Caki2 (cell line): Measurements from ENCODE around the gene IFIT5. TPM values are rescaled to one million over a fixed set of nuclear protein-coding genes. Genes with fewer than 3 reads are reported as not detected.

Source experiments
- DNase-seq: peaks from one replicate; pipeline ENCODE4 v3.0.0-alpha.2; 2015; ENCODE audit warnings: low read depth
- in situ Hi-C: cut with HindIII; loops from 2 replicates; pipeline ENCODE4 v1.10.0; 2016; ENCODE audit warnings: low sequenced_read_pairs, low pct_unique_long_range_greater_than_20kb, mixed read lengths
- total RNA-seq: library from RNA; depleted of rRNA; stranded (reverse); fragments of >200 nt; shearing (Covaris generic); gene quantifications from 2 replicates; pipeline ENCODE4 v1.2.3, GENCODE V29; 2014; ENCODE audit warnings: low replicate concordance; rRNA removed

Gene IFIT5, protein sequence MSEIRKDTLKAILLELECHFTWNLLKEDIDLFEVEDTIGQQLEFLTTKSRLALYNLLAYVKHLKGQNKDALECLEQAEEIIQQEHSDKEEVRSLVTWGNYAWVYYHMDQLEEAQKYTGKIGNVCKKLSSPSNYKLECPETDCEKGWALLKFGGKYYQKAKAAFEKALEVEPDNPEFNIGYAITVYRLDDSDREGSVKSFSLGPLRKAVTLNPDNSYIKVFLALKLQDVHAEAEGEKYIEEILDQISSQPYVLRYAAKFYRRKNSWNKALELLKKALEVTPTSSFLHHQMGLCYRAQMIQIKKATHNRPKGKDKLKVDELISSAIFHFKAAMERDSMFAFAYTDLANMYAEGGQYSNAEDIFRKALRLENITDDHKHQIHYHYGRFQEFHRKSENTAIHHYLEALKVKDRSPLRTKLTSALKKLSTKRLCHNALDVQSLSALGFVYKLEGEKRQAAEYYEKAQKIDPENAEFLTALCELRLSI
- 7.2 and 16.0 TPM in 2 replicates for total RNA-seq

- DNase-seq = peak; percentile 85
- in situ Hi-C loops = no loop called here
These were observed at the start of gene IFIT5 for GRCh38 chr10:89414146-89414878. TSS of gene IFIT5 (plus strand) at chr10:89414568. CDS start at chr10:89414799, 231 bp downstream.

DNA sequence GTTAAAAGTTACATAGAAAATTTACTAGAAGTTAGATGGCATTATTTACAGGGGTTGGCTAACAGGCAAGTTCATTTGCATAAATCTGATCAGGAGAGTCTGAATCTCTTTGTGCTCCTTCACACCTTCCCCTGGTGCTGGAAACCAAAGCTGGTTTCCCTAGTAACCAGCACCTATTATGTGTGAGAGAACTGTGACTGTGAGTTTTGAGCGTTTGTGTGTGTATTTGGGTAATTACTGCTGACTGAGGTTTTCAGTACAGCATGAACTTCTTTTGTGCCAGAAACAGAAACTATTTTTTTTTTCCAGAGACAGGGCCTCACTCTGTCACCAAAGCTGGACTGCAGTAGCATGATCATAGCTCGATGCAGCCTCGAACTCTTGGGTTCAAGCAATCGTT, 46.8 kb upstream of the IFIT5 start:
- in situ Hi-C loops = no loop called here
- DNase-seq = no peak

DNA sequence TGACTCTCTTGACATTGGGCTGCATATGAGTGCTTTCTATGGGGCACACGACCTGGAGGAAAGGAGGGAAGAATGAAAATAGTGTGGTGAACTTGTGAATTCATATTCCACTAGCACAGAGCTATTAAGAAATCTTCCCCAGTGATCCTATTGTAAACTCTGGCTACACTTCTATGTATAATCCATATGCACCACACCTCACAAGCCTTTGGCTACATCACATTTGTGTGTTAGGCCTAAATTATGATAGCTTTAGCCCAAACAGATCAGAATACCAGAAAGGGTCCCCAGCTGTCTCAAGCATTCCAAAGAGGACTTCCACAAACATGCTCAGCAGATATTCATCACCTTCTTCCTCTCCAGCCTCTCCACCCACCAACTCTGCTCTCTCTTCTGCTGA, 46.2 kb upstream of the IFIT5 start:
- in situ Hi-C loops = no loop called here
- no peak for DNase-seq

GRCh38 chr10:89369156-89370105, 44.9 kb upstream of the IFIT5 start:
- in situ Hi-C loops = no loop called here

DNA sequence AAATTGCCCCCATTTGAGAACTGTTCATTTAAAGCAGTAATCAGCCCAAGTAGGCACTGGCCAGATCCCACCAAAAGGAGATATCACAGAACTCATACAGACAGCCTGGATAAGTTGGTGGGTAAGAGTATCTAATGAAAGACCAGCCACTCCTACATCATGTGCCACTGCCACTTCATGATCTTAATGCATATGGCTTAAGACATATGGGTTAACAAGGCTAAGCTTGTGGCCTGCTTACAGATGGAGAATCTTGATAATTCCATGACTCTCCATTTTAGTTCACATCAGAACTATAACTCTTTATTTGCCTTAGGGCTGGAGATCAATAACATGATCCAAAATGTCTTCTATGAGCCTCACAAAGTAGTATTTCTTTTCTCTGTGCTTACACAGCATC, 43.3 kb upstream of the IFIT5 start:
- DNase-seq = no peak
- in situ Hi-C loops = no loop called here

More at GRCh38 chr10:89369156-89370105, 44.9 kb upstream of the IFIT5 start:
- DNase-seq = peak; percentile 23

- no peak for DNase-seq
- in situ Hi-C loops = no loop called here
These were observed 42.4 kb upstream of the IFIT5 start for GRCh38 chr10:89371987-89372386.

GRCh38 chr10:89373916-89374711, 40.3 kb upstream of the IFIT5 start:
- in situ Hi-C loops = no loop called here
- peak; percentile 92 for DNase-seq

- no peak for DNase-seq
- in situ Hi-C loops = no loop called here
These were observed 39.6 kb upstream of the IFIT5 start for GRCh38 chr10:89374713-89375141.

GRCh38 chr10:89377705-89378637, 36.4 kb upstream of the IFIT5 start, which contains the start of gene IFIT1B:
TSS of gene IFIT1B (plus strand) at chr10:89378056. CDS start at chr10:89378136, 80 bp downstream.
- in situ Hi-C loops = no loop called here
- no peak for DNase-seq

DNA sequence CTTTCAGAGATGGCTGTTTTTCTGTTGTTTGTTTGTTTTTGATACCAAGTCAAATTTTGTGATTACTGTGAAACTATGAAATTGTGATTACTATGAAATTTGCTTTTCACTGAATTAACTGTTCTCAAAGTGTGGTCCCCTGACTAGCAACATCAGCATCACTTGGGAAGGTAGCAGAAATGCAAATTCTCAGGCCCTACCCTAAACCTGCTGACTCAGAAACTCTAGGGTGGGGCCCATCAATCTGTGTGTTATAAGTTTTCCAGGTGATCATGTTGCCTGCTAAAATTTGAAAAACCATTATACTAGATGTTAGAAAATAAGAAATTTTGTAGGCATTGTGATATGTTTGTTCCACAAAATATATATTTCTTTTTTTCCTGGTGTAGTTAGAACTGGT, 35.3 kb upstream of the IFIT5 start:
- in situ Hi-C loops = no loop called here
- DNase-seq = no peak

DNA sequence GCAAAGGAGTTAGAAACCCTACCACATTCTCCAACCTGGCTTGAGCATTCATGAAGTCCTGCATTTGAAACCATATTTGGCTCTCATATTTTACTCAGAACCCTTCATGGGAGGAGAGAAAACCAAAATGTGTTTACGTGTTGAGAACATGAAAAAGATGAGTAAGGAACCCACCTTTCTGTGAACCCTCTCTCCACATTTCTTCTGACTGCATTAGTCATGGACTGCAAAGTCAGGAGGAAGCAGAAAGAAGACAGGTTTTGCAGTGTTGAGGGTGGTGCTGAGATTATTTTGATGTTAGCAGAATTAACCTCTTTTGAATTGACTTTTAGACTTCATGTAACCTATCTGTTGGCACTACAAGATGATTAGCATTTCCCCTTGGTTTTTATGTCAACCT, 31.6 kb upstream of the IFIT5 start:
- no peak for DNase-seq
- in situ Hi-C loops = no loop called here

DNA sequence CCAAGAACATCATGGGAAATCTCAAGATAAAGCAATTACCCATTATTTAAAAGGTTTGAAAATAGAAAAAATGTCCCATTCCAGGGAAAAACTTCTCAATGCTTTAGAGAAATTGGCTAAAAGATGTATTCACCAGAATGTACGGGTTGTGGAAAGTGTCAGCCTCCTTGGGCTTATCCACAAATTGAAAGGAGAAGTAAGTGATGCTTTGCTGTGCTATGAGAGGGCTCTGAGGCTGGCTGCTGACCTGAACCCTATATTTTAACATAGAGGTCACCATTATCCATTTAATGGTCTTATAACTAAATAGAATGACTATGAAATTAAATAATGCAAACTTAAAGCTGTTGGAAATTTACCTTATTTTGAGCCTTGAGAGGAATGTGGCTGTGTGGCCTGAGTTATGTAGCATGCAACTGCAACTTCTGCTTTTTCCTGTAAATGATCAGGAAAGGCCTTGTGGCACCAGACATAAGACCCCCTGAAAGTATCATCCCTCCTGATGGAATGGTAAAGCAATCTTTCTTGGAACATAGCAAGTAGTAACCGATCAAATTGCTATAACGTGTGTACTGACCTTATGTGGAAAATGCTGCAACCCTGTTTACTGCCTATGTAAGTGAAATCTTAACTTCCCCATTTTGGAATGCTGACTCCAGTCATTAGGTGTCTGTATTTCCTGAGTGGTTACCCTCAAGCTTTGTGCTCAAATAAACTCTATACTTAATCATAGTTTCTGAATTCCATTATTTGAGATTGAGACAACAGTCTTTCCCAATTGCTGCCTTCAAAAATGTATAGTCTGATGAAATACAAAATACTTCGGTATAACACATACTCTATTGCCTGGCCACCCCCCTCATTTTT, 29.7 kb upstream of the IFIT5 start:
- no peak for DNase-seq
- in situ Hi-C loops = no loop called here

- DNase-seq = no peak
- in situ Hi-C loops = no loop called here
These were observed 25.6 kb upstream of the IFIT5 start for GRCh38 chr10:89388806-89389205.

- in situ Hi-C loops = no loop called here
- peak; percentile 27 for DNase-seq
These were observed 25.1 kb upstream of the IFIT5 start for GRCh38 chr10:89389254-89389653.

DNA sequence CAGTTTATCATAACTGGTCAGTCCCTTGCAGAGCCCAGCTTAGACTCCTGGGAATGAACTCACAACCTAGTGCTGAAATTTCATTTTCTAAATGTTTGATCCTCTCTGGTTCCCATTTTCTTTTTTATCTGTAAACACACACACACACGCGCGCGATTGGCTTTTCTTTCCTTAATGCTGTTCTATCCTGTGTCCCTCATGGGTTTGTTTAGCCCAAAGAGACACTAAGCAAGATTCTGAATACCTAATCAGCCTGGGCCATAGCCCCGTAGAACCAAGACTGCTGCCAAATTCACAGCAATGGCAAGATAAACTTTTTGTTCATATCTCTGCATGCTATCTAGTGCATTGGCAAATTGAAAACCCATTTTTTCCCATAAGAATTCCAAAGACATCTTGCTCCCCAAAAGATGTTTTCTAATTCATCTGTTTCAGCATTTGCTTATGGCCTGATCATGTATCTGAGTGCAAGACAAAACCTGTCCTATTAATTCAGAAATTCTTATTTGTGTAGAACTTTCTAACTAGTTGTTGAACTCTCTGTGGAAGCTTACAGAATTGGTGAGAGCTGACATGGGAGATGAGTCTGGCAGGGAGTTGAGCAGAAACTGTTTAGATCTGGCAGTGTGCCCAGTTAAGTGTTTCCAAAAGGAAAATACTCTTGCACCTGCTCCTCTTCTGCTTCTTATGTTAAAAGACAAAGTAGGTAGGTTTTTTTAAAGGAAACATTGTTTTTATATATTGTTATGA, 23.7 kb upstream of the IFIT5 start:
- in situ Hi-C loops = no loop called here
- no peak for DNase-seq
